IPS DF 6.9 (cell line): ENCODE data around the gene KCNG2.

Source experiments
- DNase-seq: peaks from one replicate; pipeline ENCODE4 v3.0.0-alpha.2; 2013; ENCODE audit warnings: low read depth, low spot score
- H3K27ac ChIP-seq: one replicate; pipeline ENCODE4 v1.5.1; 2013; ENCODE audit warnings: low read length, control low read depth
- H3K27me3 ChIP-seq: 2 replicates; pipeline ENCODE4 v1.6.1; 2013; ENCODE audit warnings: mild to moderate bottlenecking, low read length; ENCODE audit not compliant: control insufficient read depth, insufficient read depth
- H3K36me3 ChIP-seq: 2 replicates; pipeline ENCODE4 v1.6.1; 2013; ENCODE audit warnings: low read length; ENCODE audit not compliant: control insufficient read depth, insufficient read depth
- H3K4me1 ChIP-seq: 2 replicates; pipeline ENCODE4 v1.6.1; 2013; ENCODE audit warnings: low read length; ENCODE audit not compliant: control insufficient read depth, insufficient read depth
- H3K4me3 ChIP-seq: 2 replicates; pipeline ENCODE4 v1.5.1; 2013; ENCODE audit warnings: mild to moderate bottlenecking, low read length
- H3K9me3 ChIP-seq: 2 replicates; pipeline ENCODE4 v1.6.1; 2013; ENCODE audit warnings: low read length, inconsistent platforms; ENCODE audit not compliant: control insufficient read depth, insufficient read depth
- WGBS: extraction: QIAGEN DNeasy Blood & Tissue Kit; methylation state at CpG from one replicate; pipeline ENCODE4 v1.1.7; 2013; ENCODE audit warnings: mixed read lengths, missing lambda C conversion rate; ENCODE audit not compliant: insufficient read length, insufficient coverage; 5-methylcytosine and 5-hydroxymethylcytosine counted together

The KCNG2 gene

GRCh38 chr18:79901665-79902064 is 103.9 kb downstream of the KCNG2 start:
- DNase-seq = no peak
- Histone ChIP-seq H3K4me1 (no peaks in the 10 kb centered on the region), H3K27ac (no peak overlapping the region), H3K27me3 (no peaks in the 10 kb centered on the region), H3K9me3 (peaks cover 8% of the 10 kb centered on the region), H3K4me3 (no peak overlapping the region), H3K36me3 (peaks cover 2% of the 10 kb centered on the region; the same call in 1 of the 2 replicates)
- no CpG with 5 or more reads among the region's 13 CpGs for WGBS

DNA sequence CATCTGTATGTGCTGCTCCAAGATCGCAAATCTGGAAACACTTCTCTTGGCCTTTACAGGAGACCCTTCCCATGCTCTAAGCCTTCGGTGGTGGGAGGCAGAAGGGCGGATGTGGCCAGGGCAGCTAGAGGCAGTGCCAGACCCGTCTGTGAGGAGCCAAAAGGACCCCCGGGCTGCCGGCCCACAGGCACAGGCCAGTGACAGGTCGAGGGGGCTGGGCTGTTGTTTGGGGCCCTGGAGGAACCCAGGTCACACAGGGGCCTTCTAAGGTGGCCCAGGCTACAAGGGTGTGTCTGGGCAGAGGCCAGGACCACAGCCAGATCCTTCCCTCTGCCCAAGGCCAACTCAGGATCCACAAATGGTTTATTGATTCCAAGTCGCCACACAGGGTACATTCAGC is 104.3 kb downstream of the KCNG2 start:
- Histone ChIP-seq H3K4me3 (no peak overlapping the region), H3K27ac (no peak overlapping the region), H3K27me3 (no peaks in the 10 kb centered on the region), H3K9me3 (peaks cover 8% of the 10 kb centered on the region), H3K36me3 (peaks cover 2% of the 10 kb centered on the region; the same call in 1 of the 2 replicates), H3K4me1 (no peaks in the 10 kb centered on the region)
- WGBS = no CpG with 5 or more reads among the region's 8 CpGs
- DNase-seq = no peak

DNA sequence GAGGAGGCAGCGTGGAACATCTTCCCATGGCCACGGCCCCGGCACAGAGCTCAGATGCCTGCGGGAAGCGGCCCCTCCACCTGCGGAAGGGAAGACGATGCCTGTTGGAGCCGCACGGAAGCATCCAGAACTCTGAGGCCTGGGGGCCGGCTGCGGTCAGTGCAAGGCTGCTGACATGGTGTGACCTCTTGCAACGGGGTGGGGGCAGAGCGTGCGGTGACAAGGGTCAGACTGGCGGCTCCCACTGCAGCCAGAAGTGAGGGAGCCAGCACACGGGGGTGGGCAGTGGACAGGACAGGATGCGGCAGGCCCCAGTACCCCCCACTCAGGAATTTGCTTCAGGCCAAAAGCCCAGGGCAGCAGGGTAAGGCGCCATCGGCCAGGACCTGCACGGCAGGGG is 104.9 kb downstream of the KCNG2 start:
- DNase-seq = no peak
- no peaks in the 10 kb centered on the region for H3K4me1 ChIP-seq
- no peaks in the 10 kb centered on the region for H3K27me3 ChIP-seq
- no peak overlapping the region for H3K27ac ChIP-seq
- no CpG with 5 or more reads among the region's 20 CpGs for WGBS
- peaks cover 2% of the 10 kb centered on the region; the same call in 1 of the 2 replicates for H3K36me3 ChIP-seq
- no peak overlapping the region for H3K4me3 ChIP-seq
- H3K9me3 ChIP-seq = peaks cover 8% of the 10 kb centered on the region

GRCh38 chr18:79903071-79903635 is 105.4 kb downstream of the KCNG2 start:
- peaks cover 5% of the 10 kb centered on the region for H3K9me3 ChIP-seq
- H3K27ac ChIP-seq = no peak overlapping the region
- DNase-seq = no peak
- H3K36me3 ChIP-seq = peaks cover 2% of the 10 kb centered on the region; the same call in 1 of the 2 replicates
- WGBS = no CpG with 5 or more reads among the region's 28 CpGs
- H3K4me3 ChIP-seq = no peak overlapping the region; the same call in 1 of the 2 replicates
- H3K4me1 ChIP-seq = no peaks in the 10 kb centered on the region
- H3K27me3 ChIP-seq = no peaks in the 10 kb centered on the region

DNA sequence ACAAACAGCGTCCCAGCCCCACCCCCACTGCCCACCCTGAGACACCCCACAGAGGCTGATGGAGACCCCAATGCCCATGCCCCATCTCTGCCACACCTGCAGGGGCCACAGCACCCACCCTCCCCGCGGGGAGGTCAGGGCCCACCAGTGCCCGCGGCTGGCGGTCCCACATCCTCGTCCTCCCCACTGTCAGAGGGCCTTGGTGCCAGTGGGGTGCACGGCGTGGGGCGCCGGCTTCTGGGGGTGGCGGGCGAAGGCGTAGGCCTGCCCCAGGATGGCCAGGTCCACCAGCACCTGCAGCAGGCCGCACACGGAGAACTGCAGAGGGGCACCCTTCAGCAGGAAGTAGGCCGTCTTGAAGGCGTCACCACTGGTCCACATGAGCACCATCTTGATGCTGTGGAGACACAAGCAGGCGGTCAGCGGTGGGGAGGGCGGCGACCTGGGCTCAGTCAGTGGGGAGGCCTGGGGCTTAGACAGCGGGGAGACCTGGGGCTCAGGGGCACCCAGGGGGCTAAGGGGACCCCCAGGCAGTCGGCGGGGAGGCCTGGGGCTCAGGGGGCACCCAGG is 106.1 kb downstream of the KCNG2 start:
- peaks cover 3% of the 10 kb centered on the region; the same call in 1 of the 2 replicates for H3K9me3 ChIP-seq
- H3K4me1 ChIP-seq = no peaks in the 10 kb centered on the region
- no CpG with 5 or more reads among the region's 25 CpGs for WGBS
- H3K4me3 ChIP-seq = no peak overlapping the region
- no peaks in the 10 kb centered on the region for H3K27me3 ChIP-seq
- no peak overlapping the region for H3K27ac ChIP-seq
- DNase-seq = no peak
- peaks cover 2% of the 10 kb centered on the region; the same call in 1 of the 2 replicates for H3K36me3 ChIP-seq

GRCh38 chr18:79904357-79905147 is 106.8 kb downstream of the KCNG2 start:
- no peak for DNase-seq
- Histone ChIP-seq H3K4me1 (no peaks in the 10 kb centered on the region), H3K27me3 (no peaks in the 10 kb centered on the region), H3K4me3 (no peak overlapping the region), H3K27ac (no peak overlapping the region), H3K9me3 (peaks cover 3% of the 10 kb centered on the region; the same call in 1 of the 2 replicates), H3K36me3 (no peaks in the 10 kb centered on the region; the same call in 1 of the 2 replicates)
- WGBS = no CpG with 5 or more reads among the region's 27 CpGs

DNA sequence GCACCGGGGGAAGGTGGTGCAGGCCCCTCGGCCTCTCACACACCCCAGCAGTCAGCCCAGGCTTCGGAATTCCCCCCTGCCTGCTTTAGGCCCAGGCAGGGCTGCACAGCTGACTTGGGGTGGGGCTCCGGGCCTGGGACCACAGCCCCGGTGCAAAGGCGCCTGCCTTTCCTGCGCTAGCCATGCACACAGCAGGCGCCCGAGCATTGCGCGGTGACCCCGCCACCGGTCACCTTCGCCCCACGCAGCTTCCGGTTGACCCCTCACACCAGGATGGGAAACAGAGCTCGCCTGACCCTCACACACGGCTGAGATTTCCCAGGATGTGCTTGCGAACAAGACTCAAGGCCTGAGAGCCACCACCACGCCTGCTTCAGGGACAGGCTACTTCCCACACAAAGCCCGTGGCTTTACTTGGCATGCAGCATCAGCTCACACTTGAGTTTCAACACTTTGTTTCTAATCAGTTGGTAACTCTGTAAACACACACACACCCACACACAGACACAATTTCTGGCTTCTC is 107.7 kb downstream of the KCNG2 start:
- Histone ChIP-seq H3K4me3 (no peak overlapping the region), H3K27me3 (no peaks in the 10 kb centered on the region), H3K36me3 (no peaks in the 10 kb centered on the region; the same call in 1 of the 2 replicates), H3K9me3 (no peaks in the 10 kb centered on the region), H3K4me1 (no peaks in the 10 kb centered on the region), H3K27ac (no peak overlapping the region)
- WGBS = no CpG with 5 or more reads among the region's 21 CpGs
- no peak for DNase-seq

- no peak overlapping the region for H3K27ac ChIP-seq
- H3K4me3 ChIP-seq = no peak overlapping the region
- WGBS = no CpG with 5 or more reads among the region's 1 CpG
- H3K9me3 ChIP-seq = no peaks in the 10 kb centered on the region
- no peak for DNase-seq
- H3K4me1 ChIP-seq = peaks cover 2% of the 10 kb centered on the region; the same call in 1 of the 2 replicates
- no peaks in the 10 kb centered on the region for H3K27me3 ChIP-seq
- no peaks in the 10 kb centered on the region; the same call in 1 of the 2 replicates for H3K36me3 ChIP-seq
Observed at GRCh38 chr18:79905993-79906392, 108.3 kb downstream of the KCNG2 start.

DNA sequence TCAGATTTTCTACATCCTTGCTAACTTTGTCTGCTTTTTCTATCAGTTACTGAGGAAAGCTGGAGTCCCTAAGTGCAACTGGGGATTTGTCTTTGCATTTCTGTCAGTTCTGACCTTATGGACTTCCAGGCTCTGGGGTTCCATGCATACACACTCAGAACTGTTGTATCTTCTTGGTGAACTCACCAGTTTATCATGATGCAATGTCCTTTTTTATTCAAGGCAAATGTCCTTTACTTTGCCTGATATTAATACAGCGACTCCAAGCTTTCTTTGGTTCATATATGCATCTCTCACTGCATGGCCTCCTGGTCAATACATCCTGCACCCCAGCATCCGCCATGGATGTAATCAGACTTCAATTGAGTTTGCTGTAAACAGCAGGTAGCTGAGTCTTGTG is 109.0 kb downstream of the KCNG2 start:
- H3K4me1 ChIP-seq = peaks cover 5% of the 10 kb centered on the region; the same call in 1 of the 2 replicates
- no peaks in the 10 kb centered on the region for H3K27me3 ChIP-seq
- no peak overlapping the region for H3K4me3 ChIP-seq
- no peaks in the 10 kb centered on the region; the same call in 1 of the 2 replicates for H3K36me3 ChIP-seq
- H3K9me3 ChIP-seq = no peaks in the 10 kb centered on the region
- no peak overlapping the region for H3K27ac ChIP-seq
- WGBS = no CpG with 5 or more reads among the region's 2 CpGs
- no peak for DNase-seq

GRCh38 chr18:79910563-79911343 is 113.0 kb downstream of the KCNG2 start:
- WGBS = no CpG with 5 or more reads among the region's 16 CpGs
- H3K27ac ChIP-seq = no peak overlapping the region
- no peak overlapping the region; the same call in 1 of the 2 replicates for H3K4me3 ChIP-seq
- peaks cover 7% of the 10 kb centered on the region; the same call in 1 of the 2 replicates for H3K4me1 ChIP-seq
- no peaks in the 10 kb centered on the region for H3K36me3 ChIP-seq
- H3K9me3 ChIP-seq = no peaks in the 10 kb centered on the region
- H3K27me3 ChIP-seq = no peaks in the 10 kb centered on the region
- no peak for DNase-seq
